Smooth muscle cell (in vitro differentiated cells): ENCODE measurements around the gene RAB8A. TPM values are rescaled to one million over a fixed set of nuclear protein-coding genes. Genes with fewer than 3 reads are reported as not detected.

Source experiments
- DNase-seq: peaks from one replicate; lab custom pipeline; 2025; ENCODE audit not compliant: unreplicated experiment; lab: John Stamatoyannopoulos, UW
- H2AFZ ChIP-seq: fragments of 200-600 bp; sonication (generic); 2 replicates; pipeline ENCODE4 v1.6.0; 2016; ENCODE audit warnings: antibody characterized with exemption, low read depth, mild to moderate bottlenecking
- H3F3A ChIP-seq: fragments of 200-600 bp; sonication (generic); 2 replicates; pipeline ENCODE4 v1.6.0; 2017; ENCODE audit warnings: antibody characterized with exemption, low read depth
- H3K27ac ChIP-seq: fragments of 200-600 bp; sonication (generic); 2 replicates; pipeline ENCODE4 v1.5.1; 2016; ENCODE audit warnings: low read depth, mild to moderate bottlenecking
- H3K27me3 ChIP-seq: fragments of 200-600 bp; sonication (generic); 2 replicates; pipeline ENCODE4 v1.6.1; 2016; ENCODE audit warnings: low read depth, mild to moderate bottlenecking
- H3K36me3 ChIP-seq: fragments of 200-600 bp; sonication (generic); 2 replicates; pipeline ENCODE4 v1.5.1; 2016; ENCODE audit warnings: low read depth
- H3K4me1 ChIP-seq: fragments of 200-600 bp; sonication (generic); 2 replicates; pipeline ENCODE4 v1.5.1; 2016; ENCODE audit warnings: low read depth
- H3K4me2 ChIP-seq: fragments of 200-600 bp; sonication (generic); 2 replicates; pipeline ENCODE4 v1.6.0; 2016; ENCODE audit warnings: mild to moderate bottlenecking
- H3K4me3 ChIP-seq: fragments of 200-600 bp; sonication (generic); 2 replicates; pipeline ENCODE4 v1.5.1; 2016; ENCODE audit warnings: mild to moderate bottlenecking
- H3K79me2 ChIP-seq: fragments of 200-600 bp; sonication (generic); 2 replicates; pipeline ENCODE4 v1.6.0; 2016; ENCODE audit warnings: low read depth, mild to moderate bottlenecking
- H3K9ac ChIP-seq: fragments of 200-600 bp; sonication (generic); 2 replicates; pipeline ENCODE4 v1.6.0; 2016; ENCODE audit warnings: low read depth
- H3K9me3 ChIP-seq: fragments of 200-600 bp; sonication (generic); replicated peaks from 2 replicates; pipeline ENCODE4 v1.5.1; 2016; ENCODE audit warnings: low read depth
- H4K20me1 ChIP-seq: fragments of 200-600 bp; sonication (generic); 2 replicates; pipeline ENCODE4 v1.6.0; 2016; ENCODE audit warnings: low read depth
- WGBS: methylation state at CpG from one replicate; pipeline ENCODE4 v1.1.7; 2016; ENCODE audit warnings: low lambda C conversion rate; 5-methylcytosine and 5-hydroxymethylcytosine counted together
- polyA plus RNA-seq: library from polyadenylated mRNA; unstranded; fragments of >200 nt; fragmentation: Nextera tagmentation; extraction: Ambion mirVana; gene quantifications from 2 replicates; pipeline ENCODE4 v1.2.1, GENCODE V29; 2016
- total RNA-seq: library from RNA; depleted of rRNA; stranded (reverse); fragments of >200 nt; gene quantifications from 2 replicates; pipeline ENCODE4 v1.2.3, GENCODE V29; 2014
- TF ChIP-seq, protein P1 (sequence below): fragments of 200-600 bp; sonication (generic); IDR thresholded peaks from 2 replicates; pipeline ENCODE4 v1.5.1; 2017; ENCODE audit warnings: borderline replicate concordance, mild to moderate bottlenecking, antibody characterized with exemption; ENCODE audit not compliant: insufficient read depth, poor library complexity, severe bottlenecking

The RAB8A gene
- total and polyA plus RNA-seq, 2 experiments from 2014 or later: 47.3 to 96.0 TPM

DNA sequence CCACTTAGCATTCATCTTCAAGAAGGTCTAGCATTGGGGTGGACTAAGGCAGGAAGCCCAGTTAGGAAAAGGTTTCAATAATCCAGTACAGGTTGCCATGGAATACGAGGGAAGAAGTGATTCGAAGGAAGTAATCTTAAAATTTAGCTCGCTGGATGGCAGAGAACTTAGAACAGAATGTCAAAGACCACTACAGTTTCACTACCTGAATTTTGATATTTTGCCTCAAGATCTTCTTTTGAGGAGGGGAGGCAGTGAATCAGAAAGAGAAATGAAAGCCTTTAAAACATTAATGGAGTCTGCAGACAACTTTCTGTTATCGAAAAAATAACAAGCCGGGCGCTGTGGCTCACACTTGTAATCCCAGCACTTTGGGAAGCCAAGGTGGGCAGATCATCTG is 7.0 kb upstream of the RAB8A start:
- Histone ChIP-seq H2AFZ (no peak overlapping the region), H3K4me1 (no peaks in the 10 kb centered on the region), H3K9me3 (no peaks in the 10 kb centered on the region), H3K4me3 (no peak overlapping the region), H3F3A (peaks cover 52% of the 10 kb centered on the region), H4K20me1 (peaks cover 41% of the 10 kb centered on the region), H3K79me2 (no peaks in the 10 kb centered on the region), H3K27ac (peak overlapping the region; percentile 70), H3K36me3 (peaks cover 19% of the 10 kb centered on the region), H3K27me3 (no peaks in the 10 kb centered on the region), H3K9ac (no peak overlapping the region), H3K4me2 (no peak overlapping the region)
- TF ChIP-seq, protein P1, sequence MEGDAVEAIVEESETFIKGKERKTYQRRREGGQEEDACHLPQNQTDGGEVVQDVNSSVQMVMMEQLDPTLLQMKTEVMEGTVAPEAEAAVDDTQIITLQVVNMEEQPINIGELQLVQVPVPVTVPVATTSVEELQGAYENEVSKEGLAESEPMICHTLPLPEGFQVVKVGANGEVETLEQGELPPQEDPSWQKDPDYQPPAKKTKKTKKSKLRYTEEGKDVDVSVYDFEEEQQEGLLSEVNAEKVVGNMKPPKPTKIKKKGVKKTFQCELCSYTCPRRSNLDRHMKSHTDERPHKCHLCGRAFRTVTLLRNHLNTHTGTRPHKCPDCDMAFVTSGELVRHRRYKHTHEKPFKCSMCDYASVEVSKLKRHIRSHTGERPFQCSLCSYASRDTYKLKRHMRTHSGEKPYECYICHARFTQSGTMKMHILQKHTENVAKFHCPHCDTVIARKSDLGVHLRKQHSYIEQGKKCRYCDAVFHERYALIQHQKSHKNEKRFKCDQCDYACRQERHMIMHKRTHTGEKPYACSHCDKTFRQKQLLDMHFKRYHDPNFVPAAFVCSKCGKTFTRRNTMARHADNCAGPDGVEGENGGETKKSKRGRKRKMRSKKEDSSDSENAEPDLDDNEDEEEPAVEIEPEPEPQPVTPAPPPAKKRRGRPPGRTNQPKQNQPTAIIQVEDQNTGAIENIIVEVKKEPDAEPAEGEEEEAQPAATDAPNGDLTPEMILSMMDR: no peak
- WGBS: 93% methylated on average over 6 of the region's 6 CpGs
- DNase-seq: no peak

DNA sequence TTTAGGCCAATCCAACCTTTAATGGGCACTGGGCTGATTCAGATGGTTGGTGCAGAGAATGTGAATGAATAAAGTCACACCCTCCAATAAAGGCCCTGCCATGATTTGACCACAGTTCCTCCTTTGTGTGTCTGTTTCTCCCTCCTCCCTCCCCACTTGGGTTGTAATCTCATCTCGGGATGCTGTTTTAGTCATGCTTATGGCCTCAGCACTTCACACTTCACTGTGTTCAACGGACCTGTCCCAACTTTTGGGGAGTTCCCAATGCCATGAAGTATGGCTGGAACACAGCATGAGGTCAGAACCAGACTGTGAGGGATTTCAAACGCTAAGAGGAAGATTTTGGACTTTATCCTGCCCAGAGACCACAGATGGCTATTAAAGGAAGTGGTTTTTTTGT is 5.6 kb upstream of the RAB8A start:
- 16% methylated on average over 3 of the region's 3 CpGs for WGBS
- no peak overlapping the region for H2AFZ ChIP-seq
- no peaks in the 10 kb centered on the region for H3K79me2 ChIP-seq
- peak; percentile 7 for DNase-seq
- no peak overlapping the region for H3K4me3 ChIP-seq
- H3K27me3 ChIP-seq: no peaks in the 10 kb centered on the region
- peaks cover 6% of the 10 kb centered on the region for H3K36me3 ChIP-seq
- H3K4me1 ChIP-seq: no peaks in the 10 kb centered on the region
- peak overlapping the region; percentile 70 for H3K27ac ChIP-seq
- H3K9me3 ChIP-seq: no peaks in the 10 kb centered on the region
- TF ChIP-seq, protein P1: no peak
- peaks cover 27% of the 10 kb centered on the region for H4K20me1 ChIP-seq
- peaks cover 38% of the 10 kb centered on the region for H3F3A ChIP-seq
- no peak overlapping the region for H3K4me2 ChIP-seq
- peak overlapping the region; percentile 1 for H3K9ac ChIP-seq

DNA sequence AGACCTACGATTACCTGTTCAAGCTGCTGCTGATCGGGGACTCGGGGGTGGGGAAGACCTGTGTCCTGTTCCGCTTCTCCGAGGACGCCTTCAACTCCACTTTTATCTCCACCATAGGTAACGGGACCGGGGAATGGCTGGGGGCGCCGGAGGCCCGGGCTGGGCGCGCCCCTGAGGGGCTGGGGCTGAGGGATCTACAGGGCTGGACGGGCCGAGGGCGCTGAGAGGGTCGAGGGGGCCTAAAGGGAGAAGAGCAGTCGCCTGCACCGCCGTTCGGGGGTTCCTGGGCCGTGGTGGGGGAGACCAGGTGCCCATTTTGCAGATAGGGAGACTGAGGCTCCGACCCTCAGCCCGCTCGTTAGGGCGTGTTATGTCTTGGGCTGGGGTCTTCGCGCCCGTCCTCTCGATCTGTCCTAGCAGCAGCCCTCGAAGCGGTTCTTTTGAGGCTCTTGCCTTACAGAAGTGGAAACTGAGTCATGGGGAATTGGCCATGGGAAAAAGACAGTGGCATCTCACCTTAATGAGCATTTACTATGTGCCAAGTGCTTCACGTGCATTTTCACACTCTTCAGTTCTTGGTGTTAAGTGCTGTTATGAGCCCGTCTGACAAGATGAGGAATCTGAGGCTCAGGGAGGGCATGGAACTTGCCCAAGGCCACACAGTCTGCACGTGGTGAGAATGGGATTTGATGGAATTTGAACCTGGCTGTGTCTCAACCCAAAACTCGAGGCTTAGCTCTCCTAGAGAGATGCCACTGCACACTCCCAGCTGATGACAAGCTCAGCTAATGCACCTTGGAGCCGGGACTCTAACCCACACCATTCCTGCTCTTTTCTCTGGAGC is 442 bp downstream of the RAB8A start:
- H4K20me1 ChIP-seq: peaks cover 38% of the 10 kb centered on the region
- peak overlapping the region; percentile 96 for H3K9ac ChIP-seq
- H3K79me2 ChIP-seq: peaks cover 46% of the 10 kb centered on the region
- DNase-seq: no peak
- 4% methylated on average over 33 of the region's 37 CpGs for WGBS
- H3K36me3 ChIP-seq: no peaks in the 10 kb centered on the region
- peak overlapping the region; percentile 67 for H2AFZ ChIP-seq
- peak overlapping the region; percentile 93 for H3K4me3 ChIP-seq
- peaks cover 6% of the 10 kb centered on the region for H3K4me1 ChIP-seq
- H3F3A ChIP-seq: no peaks in the 10 kb centered on the region
- H3K27me3 ChIP-seq: no peaks in the 10 kb centered on the region
- H3K4me2 ChIP-seq: peak overlapping the region; percentile 91
- TF ChIP-seq, protein P1: no peak
- H3K9me3 ChIP-seq: no peaks in the 10 kb centered on the region
- H3K27ac ChIP-seq: peak overlapping the region; percentile 78
